ENCODE results near the gene BCAR3.

BCAR3 gene

DNA sequence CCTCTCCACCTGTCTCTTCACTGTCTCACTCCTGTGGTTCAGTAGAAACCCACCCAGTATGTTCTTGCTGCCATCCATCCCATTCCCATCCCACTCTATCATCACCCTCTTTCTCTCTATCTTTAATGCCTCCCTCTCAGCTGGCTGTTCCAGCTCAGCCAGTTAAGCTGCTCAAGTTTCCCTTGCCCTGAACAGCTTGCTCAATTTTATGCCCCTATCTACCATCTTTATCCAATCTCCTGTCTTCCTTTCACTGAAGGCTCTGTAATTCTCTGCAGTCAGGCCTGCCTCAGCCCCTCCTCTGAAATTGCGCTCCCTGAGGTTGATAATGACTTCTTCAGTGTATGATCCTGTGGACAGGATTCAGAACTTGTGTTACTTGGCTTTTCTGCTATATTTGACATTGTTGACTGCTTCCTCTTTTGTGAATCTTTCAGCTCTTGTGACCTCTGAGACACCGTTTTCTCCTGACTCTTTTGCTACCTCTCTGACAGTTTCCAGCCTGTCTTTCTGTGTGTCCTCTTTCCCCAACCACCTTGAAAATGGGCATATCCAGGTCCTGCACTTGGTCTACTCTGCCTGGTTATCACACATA, 13.9 kb upstream of the BCAR3 start:
- in situ Hi-C loops (cut with HindIII; ENCODE audit: low sequenced_read_pairs): no loop called here
- H3K4me3 ChIP-seq (ENCODE audit: low read depth, low read length): no peak overlapping the region
- TF ChIP-seq, protein P1, sequence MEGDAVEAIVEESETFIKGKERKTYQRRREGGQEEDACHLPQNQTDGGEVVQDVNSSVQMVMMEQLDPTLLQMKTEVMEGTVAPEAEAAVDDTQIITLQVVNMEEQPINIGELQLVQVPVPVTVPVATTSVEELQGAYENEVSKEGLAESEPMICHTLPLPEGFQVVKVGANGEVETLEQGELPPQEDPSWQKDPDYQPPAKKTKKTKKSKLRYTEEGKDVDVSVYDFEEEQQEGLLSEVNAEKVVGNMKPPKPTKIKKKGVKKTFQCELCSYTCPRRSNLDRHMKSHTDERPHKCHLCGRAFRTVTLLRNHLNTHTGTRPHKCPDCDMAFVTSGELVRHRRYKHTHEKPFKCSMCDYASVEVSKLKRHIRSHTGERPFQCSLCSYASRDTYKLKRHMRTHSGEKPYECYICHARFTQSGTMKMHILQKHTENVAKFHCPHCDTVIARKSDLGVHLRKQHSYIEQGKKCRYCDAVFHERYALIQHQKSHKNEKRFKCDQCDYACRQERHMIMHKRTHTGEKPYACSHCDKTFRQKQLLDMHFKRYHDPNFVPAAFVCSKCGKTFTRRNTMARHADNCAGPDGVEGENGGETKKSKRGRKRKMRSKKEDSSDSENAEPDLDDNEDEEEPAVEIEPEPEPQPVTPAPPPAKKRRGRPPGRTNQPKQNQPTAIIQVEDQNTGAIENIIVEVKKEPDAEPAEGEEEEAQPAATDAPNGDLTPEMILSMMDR (IDR thresholded peaks at IDR 0.05; ENCODE audit: low read depth, low read length): no peak
- DNase-seq (ENCODE audit: low read depth, low spot score): no peak

DNA sequence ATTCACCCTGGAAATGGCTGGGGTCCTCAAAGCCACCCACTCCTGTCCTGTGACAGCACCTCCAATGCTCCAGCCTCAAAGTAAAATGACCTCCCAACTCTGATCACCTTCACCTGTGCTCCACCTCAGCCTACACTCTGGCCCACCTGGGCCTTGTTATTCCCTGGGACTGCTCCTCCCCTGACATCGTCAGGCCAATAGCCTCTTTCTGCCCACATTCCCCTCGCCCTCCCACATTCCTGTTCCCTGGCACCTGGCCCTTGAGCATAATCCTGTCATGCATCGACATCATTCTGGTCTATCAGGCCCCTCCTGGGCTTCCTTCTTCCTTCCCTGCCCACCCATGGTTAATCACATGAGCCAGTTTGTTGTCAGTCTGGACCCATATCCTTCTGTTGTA, 13.2 kb upstream of the BCAR3 start:
- in situ Hi-C loops (cut with HindIII; ENCODE audit: low sequenced_read_pairs): no loop called here
- TF ChIP-seq, protein P1 (IDR thresholded peaks at IDR 0.05; ENCODE audit: low read depth, low read length): no peak
- H3K4me3 ChIP-seq (ENCODE audit: low read depth, low read length): no peak overlapping the region
- DNase-seq (ENCODE audit: low read depth, low spot score): no peak

DNA sequence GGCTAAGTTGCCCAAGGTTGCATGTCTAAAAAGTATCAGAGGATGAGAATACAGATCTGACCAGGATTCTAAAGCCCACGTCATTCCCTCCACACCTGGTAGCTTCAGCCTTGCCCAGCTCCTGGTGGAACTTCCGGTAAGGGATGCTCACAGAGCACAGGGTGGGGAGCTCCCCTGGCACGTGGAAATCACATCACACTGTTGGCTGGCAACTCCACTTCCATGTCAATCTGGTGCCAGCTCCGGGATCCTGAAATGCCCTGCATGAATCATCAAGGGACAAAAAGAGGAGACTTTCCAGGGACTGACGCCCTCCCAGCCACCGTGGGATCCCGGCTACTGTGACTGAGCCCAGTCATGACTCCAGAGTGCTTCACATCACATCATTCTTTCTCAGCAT, 12.4 kb upstream of the BCAR3 start:
- in situ Hi-C loops (cut with HindIII; ENCODE audit: low sequenced_read_pairs): no loop called here
- no peak for DNase-seq (ENCODE audit: low read depth, low spot score)
- TF ChIP-seq, protein P1 (IDR thresholded peaks at IDR 0.05; ENCODE audit: low read depth, low read length): no peak
- no peak overlapping the region for H3K4me3 ChIP-seq (ENCODE audit: low read depth, low read length)

DNA sequence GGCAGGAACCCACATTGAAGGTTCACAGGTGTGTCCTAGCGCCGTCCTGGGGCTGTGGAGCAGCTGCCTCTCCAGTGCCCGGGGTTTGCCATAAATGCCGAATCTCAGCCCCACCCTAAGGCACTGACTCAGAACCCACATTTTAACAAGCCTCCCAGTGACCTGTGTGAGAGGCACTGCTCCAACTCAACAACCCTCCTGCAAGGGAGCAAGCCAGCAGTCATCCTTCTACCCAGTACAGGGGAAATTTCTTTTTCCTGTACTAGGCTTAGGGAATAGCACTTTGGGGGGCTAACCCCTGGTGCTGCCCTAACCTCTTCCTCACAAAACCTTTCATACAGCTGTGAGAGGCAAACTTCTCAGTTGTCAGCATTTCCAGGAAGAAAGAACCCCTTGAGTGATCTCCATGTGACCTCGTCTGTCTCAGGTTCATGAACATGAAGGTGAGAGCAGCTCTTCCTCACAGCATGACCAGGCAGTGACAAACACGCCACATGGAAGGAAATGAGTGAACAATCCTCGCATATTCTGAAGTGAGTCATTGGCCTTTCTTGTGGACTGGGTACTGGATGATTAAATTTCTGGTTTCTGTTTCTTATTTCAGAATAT, 11.4 kb upstream of the BCAR3 start:
- in situ Hi-C loops (cut with HindIII; ENCODE audit: low sequenced_read_pairs): no loop called here
- DNase-seq (ENCODE audit: low read depth, low spot score): peak; percentile 78
- TF ChIP-seq, protein P1 (IDR thresholded peaks at IDR 0.05; ENCODE audit: low read depth, low read length): no peak
- no peak overlapping the region for H3K4me3 ChIP-seq (ENCODE audit: low read depth, low read length)

DNA sequence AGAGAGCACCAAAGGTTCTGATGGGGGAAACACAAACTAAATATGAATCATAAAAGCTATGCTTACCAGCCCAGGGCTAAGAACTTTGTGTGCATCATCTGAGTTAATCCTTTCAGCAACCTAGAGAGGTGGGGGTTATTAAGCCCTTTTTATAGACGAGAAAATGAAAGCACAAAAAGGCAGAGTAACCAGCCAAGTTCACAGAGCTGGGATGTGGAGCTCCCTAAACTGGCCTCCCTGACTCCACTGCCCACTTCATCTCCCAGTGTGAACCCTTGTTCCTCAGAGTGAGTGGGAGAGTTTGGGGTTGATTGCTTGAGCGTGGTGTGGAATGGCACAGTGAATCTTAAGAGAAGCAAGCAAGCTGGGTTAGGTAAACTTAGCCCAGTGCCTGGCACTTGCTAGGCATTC, 10.8 kb upstream of the BCAR3 start:
- no peak for DNase-seq (ENCODE audit: low read depth, low spot score)
- in situ Hi-C loops (cut with HindIII; ENCODE audit: low sequenced_read_pairs): no loop called here
- TF ChIP-seq, protein P1 (IDR thresholded peaks at IDR 0.05; ENCODE audit: low read depth, low read length): no peak
- H3K4me3 ChIP-seq (ENCODE audit: low read depth, low read length): no peak overlapping the region

DNA sequence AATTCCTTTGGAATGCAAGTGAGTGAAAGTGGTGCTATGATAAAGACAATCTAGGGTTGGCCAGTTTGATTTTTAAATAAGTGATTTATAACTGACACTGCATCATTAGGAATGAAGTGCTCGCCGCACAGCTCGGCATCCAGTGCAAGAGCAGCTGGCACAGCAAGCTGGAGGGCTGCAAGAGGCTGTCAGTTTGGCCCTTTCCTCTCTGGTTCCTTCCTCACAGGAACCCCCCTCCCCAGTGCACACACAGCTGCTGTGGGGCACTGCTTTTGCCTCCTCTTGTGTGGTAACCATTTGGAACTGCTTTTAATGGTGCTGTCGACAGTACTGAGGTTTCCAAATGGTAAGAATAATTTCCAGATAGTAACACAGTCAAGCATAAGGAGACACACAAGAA, 10.4 kb upstream of the BCAR3 start:
- no peak overlapping the region for H3K4me3 ChIP-seq (ENCODE audit: low read depth, low read length)
- TF ChIP-seq, protein P1 (IDR thresholded peaks at IDR 0.05; ENCODE audit: low read depth, low read length): no peak
- DNase-seq (ENCODE audit: low read depth, low spot score): no peak
- in situ Hi-C loops (cut with HindIII; ENCODE audit: low sequenced_read_pairs): no loop called here
